Mammary epithelial cell (primary cell): Measurements from ENCODE around the gene WTAP.

ENCODE experiments used
- EZH2 ChIP-seq: IDR thresholded peaks from 2 replicates; pipeline ENCODE4 v1.6.1; 2012; ENCODE audit warnings: low read length, inconsistent platforms, borderline replicate concordance
- TF ChIP-seq, protein P1 (sequence below), 2 donors: IDR thresholded peaks in 1 of 2; conservative IDR thresholded peaks in 1 of 2; 2 replicates each; pipeline ENCODE4 v1.5.1; 2011 to 2012; ENCODE audit warnings: inconsistent platforms in 2 of 2, low read length in 2 of 2, mild to moderate bottlenecking in 2 of 2, control low read depth in 1 of 2, low read depth in 1 of 2; ENCODE audit not compliant: insufficient read depth in 1 of 2; ENCODE audit errors: extremely low read depth in 1 of 2

GRCh38 chr6:159788276-159788675, 61.0 kb downstream of the WTAP start:
- TF ChIP-seq, protein P1, sequence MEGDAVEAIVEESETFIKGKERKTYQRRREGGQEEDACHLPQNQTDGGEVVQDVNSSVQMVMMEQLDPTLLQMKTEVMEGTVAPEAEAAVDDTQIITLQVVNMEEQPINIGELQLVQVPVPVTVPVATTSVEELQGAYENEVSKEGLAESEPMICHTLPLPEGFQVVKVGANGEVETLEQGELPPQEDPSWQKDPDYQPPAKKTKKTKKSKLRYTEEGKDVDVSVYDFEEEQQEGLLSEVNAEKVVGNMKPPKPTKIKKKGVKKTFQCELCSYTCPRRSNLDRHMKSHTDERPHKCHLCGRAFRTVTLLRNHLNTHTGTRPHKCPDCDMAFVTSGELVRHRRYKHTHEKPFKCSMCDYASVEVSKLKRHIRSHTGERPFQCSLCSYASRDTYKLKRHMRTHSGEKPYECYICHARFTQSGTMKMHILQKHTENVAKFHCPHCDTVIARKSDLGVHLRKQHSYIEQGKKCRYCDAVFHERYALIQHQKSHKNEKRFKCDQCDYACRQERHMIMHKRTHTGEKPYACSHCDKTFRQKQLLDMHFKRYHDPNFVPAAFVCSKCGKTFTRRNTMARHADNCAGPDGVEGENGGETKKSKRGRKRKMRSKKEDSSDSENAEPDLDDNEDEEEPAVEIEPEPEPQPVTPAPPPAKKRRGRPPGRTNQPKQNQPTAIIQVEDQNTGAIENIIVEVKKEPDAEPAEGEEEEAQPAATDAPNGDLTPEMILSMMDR (conservative IDR thresholded peaks at IDR 0.05 in 1 of 2, IDR thresholded peaks at IDR 0.05 in 1 of 2; ENCODE audit: extremely low read depth in 1 of 2, insufficient read depth in 1 of 2, low read depth in 1 of 2, low read length in 2 of 2): no peak
- no peak for TF ChIP-seq EZH2
